GM12864 (cell line): Measurements from ENCODE around the gene ISLR.

Source experiments
- DNase-seq: peaks from one replicate; pipeline ENCODE4 v3.0.0-alpha.2; 2011; ENCODE audit warnings: low read depth
- H3K4me3 ChIP-seq: 2 replicates; pipeline ENCODE4 v1.5.1; 2011; ENCODE audit warnings: mild to moderate bottlenecking, low read depth, low read length, control low read depth
- TF ChIP-seq, protein P1 (sequence below): IDR thresholded peaks from 2 replicates; pipeline ENCODE4 v1.5.1; 2011; ENCODE audit warnings: low read depth, mild to moderate bottlenecking, moderate library complexity, low read length, control low read depth, inconsistent platforms; ENCODE audit errors: missing control alignments

ISLR gene

DNA sequence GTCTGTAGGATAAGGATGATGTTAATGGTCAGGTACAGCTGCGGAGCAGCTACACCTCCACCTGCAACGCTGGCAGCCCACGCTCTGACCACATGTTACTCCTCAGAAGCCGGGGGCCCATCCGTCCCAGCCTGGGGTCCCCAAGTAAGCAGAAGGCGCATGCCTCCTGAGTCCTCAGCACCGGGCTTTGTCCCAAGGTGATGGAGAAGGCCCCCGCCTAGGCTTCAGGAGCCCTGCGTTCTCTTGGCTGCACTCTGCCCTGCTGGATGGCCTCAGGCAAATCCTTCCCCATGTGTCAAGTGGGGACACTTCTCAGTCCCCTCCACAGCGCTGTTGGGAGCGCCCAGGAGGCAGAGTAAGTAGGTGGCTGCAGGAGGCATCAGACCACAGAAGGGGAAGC lies 14.7 kb downstream of the ISLR start:
- H3K4me3 ChIP-seq = no peak overlapping the region
- TF ChIP-seq, protein P1, sequence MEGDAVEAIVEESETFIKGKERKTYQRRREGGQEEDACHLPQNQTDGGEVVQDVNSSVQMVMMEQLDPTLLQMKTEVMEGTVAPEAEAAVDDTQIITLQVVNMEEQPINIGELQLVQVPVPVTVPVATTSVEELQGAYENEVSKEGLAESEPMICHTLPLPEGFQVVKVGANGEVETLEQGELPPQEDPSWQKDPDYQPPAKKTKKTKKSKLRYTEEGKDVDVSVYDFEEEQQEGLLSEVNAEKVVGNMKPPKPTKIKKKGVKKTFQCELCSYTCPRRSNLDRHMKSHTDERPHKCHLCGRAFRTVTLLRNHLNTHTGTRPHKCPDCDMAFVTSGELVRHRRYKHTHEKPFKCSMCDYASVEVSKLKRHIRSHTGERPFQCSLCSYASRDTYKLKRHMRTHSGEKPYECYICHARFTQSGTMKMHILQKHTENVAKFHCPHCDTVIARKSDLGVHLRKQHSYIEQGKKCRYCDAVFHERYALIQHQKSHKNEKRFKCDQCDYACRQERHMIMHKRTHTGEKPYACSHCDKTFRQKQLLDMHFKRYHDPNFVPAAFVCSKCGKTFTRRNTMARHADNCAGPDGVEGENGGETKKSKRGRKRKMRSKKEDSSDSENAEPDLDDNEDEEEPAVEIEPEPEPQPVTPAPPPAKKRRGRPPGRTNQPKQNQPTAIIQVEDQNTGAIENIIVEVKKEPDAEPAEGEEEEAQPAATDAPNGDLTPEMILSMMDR = no peak
- DNase-seq = no peak

DNA sequence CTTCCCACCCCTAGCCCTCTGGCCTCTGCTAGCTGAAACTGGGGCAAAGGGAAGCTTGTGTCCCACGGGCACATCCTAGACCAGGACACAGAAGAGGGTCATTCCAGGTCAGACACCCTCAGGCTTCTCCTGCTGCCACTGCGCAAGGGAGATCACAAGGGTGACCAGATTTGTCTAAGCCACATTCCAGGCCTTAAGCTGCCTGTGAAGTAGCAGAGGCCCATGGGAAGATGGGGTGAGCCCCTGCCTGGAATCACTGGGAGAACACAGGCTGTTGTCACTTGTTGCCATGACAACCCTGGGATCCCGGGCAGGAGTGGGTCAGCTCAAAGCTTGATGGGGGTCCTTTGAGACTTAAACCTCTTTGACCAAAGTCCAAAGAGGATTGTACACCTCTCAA lies 18.3 kb downstream of the ISLR start:
- TF ChIP-seq, protein P1 = no peak
- DNase-seq = no peak
- H3K4me3 ChIP-seq = no peak overlapping the region

DNA sequence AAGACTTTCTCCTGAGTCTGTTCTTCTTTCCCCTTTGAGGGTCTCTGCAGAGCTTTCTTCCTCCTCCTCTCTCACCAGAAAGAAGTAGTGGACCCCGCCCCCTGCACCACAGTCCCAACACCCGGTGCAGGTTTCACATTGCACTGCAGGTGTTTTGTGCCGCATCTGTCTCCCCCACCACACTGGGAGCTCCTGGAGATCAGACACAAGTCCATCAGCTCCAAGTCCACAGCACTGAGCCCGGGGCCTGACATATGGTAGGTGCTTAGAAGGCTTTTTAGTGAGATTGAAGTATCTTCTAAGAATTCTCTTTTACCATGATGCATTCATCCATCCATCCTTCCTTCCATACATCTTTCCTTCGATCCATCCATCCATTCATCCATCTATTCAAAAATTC lies 19.2 kb downstream of the ISLR start:
- no peak for DNase-seq
- H3K4me3 ChIP-seq = no peak overlapping the region
- TF ChIP-seq, protein P1 = no peak

DNA sequence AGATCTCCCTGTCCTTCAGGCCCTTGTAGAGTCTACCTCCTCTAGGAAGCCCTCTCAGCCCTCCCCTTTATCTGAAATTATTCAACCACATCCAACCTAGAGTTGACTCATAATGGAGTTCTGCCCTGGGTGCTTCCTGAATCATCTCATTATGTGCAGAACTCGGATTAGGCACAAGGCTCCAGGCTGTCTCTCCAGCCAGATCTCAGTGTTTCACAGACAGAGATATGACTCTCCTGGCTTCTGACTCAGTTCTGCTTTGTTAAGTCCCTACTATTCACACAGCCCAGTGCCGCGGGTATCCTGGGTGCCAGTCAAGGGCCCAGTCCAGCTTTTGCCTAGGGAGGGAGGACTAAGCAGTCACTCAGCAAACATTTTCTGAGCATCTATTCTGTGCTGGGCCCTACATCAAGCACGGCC lies 19.8 kb downstream of the ISLR start:
- TF ChIP-seq, protein P1 = no peak
- DNase-seq = no peak
- H3K4me3 ChIP-seq = no peak overlapping the region

DNA sequence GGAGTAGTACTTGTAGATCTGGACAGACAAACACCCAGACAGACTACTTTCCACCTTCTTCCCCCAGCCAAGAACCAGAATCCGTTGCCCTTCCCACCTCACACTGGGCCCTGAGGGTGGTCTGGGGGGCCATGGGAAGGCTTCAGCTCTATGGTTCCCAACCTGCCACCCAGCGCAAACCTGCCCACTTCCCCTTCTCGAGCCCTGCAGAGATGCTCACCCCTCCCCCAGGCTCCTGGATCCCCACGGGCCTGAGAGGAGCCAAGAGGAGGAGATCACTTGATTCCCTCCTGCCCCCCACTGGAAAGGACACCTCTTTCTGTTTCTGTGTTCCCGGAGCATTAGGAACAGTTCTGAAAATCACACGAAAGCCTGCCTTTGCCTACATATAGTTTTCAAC lies 20.4 kb downstream of the ISLR start:
- TF ChIP-seq, protein P1 = no peak
- no peak overlapping the region for H3K4me3 ChIP-seq
- DNase-seq = no peak

DNA sequence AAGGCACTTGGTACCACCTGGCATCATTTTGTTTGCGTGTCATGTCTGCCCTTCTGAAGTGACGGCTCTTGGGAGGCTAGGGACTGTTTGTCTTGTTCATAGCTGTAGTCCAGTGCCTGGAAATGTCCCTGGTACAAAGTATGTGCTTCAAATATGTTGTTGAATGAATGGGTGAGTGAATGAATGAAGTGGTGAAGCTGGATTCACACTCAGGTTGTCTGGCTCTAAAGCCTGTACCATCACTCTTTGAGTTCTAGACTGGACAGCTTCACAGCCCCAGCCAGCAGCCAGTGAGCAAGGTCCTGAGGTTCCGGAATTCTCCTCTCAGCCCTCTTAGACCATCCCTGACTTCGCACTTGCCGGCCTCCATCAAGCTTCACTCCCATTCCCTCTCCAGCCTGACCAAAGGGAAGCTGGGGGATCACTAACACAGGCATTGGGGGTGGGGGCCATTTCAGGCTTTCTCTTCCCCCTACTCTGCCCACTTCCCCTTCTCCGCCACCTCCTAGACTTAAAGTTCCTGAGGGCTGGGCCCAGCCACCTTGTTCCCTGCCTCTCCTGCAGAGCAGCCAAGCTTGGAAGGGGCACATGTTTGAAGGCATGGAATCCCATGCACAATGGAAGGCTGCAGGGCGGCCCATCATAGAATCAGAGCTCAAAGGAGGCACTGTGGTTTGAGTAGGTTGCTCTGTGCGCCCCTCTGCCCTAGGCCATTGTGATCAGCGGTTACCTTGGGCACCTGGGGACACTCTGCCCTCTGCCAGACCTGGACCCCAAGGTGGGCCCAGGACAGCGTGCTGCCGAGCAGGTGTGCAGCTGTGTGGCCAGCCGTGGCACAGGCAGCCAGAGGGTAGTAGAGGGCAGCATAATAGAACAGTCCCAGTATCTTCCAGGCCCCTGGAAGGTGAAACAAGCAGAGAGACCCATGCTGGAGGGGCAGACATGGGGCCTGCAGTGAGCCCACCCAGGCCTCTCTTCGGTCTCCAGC lies 21.4 kb downstream of the ISLR start:
- DNase-seq = no peak
- TF ChIP-seq, protein P1 = no peak
- H3K4me3 ChIP-seq = no peak overlapping the region
